Hematopoietic multipotent progenitor cell treated with erythropoietin and hydrocortisone succinate and interleukin-3 and kit ligand, for 17 days (in vitro differentiated cells): ENCODE results near the gene GTF3C4.

Experiments
- DNase-seq: peaks from one replicate; pipeline ENCODE4 v3.0.0-alpha.2; 2015; ENCODE audit warnings: low spot score

The GTF3C4 gene

DNA sequence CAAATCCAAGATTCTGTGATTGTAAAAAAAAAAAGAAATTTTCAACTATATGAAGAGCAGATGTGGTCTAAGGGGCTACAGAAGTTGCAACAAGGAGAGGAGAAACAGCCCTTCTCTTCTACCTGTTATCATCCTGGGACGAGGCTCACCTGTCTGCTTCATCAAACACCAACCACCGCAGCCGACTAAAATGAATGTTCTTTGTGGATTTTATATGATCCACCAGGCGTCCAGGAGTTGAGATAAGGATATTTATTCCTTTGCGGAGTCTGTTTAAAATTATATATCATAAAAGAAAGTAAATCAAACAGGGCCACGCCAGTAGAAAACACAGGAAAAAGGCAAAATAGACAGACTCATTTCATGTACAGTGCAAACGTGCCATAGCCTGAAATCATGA is 22.0 kb upstream of the GTF3C4 start:
- no peak for DNase-seq

DNA sequence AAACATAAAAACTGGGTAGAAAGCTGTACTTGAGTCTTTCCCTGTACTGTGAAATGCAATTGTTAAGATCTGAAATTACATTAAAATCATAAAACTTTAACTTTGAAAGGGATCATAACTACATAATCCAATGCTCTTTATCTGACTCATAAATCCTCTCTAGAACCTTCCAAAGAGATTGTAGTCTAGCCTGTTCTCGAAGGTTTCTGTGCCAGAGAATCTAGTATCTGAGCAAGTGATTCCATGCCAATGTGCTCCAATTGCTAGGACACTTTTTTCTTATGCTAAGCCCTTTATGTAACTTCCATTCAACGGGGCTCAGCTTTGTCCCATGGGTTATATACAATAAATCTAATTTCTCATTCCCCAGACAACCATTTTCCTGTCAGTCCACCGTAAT is 21.6 kb upstream of the GTF3C4 start:
- DNase-seq = no peak

DNA sequence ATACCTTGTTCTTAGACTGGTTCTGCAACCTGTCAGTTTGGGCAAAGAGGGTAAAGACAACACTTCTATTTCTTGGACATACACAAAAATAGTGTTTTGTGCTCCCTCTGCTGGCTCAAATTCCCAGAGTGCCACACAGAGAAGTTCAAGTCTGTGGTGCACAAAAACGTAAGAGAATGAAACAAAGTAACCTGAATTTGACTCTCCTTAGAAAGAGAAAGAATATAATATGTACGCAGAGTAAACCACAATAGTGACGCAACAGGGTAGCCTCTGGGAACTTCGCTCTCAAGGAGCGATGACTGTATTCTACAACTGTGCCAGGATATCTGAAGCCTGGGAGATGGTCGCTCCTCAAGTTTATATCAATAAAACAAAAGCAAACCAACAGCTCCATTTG is 19.0 kb upstream of the GTF3C4 start:
- no peak for DNase-seq

DNA sequence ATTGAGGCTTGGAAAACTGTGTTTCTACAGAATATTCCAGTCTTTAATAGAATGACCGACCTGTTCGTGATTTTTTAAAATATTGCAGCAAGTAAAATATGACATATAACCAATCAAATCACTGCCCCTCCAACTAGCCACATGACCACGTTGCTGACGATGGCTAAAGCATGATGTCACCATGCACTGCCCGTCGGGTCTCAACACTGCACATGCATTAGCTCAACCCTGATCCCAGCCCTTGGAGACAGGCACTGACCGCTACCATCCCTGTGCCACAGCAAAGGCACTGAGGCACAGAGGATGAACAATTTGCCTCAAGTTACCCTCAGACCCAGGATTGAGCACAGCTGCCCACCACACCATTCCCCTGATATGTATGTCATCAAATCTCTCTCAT is 14.0 kb upstream of the GTF3C4 start:
- DNase-seq = no peak

DNA sequence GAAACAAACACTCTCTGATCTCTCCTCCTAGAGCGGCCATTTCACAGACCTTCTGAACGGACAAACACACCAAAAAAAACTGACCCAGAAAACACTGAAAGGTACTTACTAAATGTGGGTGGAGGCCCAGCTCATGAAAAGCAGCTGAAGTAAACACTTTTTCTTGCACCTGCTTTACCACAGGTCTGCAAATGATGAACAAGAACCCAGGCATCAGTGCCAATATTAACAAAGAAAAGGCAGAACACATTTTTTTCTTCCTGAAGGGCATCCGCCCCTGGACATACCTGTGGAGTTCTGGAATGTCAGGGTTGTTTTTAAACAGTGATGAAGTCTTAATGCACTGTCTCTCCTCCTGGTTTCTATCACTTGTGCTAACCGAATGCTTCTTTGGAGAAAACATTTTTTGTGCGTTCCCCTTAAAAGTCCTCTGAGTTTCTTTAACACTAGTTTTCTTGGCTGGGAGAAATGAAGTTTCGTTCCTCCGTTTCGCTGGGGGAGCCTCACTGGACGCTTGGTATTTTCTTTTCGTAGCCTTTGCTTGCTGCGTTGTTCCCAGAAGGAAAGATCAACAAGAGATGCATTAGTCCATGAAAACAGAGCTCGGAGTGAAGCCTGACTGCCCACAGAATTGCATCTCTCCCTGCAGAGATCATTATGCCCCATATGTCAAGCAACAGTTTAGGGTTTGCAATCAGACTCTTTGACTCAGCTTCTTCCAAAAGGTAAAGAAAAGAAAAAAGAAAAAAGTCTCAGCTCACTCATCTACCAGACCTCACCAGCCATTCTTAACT is 7.9 kb upstream of the GTF3C4 start:
- no peak for DNase-seq

DNA sequence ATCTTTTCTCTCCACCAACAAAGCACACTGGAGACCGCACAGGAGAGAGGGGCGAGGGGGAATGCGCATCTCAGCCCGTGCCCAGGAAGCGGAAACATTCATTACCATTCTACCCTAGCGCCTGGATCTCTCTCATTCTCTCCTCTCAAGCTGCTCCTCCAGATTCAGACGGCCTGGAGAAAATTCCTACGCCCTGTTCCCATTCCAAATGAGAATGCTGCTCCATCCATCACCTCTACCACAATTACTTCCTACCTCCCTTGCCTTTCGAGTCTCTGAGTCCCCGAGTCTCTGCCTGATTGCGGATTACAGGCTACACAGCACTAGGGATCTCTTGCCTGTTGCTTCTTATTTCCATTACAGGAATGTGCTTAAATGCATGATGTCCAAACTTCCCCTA is 7.1 kb upstream of the GTF3C4 start:
- no peak for DNase-seq

DNA sequence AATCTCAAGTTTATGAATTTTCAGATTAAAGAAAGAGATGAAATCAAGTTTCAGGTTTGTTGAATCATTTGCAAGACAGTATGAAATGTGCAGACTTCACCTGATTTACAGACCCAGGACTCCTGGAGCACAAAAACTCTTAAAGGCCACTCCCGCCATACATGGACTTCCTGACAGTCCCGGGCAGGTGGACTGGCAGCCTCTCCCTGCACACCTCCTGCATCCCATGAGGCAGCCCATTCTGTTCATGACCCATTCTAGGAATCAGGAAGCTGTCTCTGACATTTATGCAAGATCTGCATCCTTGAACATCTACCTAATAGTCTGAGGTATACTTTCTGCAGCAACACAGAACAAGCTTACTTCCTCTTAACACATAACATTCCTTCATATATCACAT is 6.4 kb upstream of the GTF3C4 start:
- DNase-seq = no peak

DNA sequence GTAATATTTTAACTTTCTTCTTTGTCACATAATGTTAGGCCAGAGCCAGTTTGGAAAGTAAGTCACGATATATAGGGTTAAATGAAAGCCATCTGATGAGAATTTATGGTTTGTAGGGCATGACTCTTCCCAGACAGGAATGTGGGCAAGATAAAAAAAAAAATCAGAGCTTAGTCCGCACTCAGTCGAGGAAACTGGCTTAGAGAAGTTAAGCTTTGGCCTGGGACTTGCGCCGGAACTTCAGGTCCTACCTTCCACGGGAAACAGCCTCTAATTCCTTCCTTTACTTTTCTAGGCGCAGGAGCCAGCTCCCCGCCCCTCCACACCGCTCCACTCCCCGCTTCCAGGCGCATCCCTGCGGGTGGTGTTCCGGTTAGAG is 956 bp upstream of the GTF3C4 start:
- no peak for DNase-seq

DNA sequence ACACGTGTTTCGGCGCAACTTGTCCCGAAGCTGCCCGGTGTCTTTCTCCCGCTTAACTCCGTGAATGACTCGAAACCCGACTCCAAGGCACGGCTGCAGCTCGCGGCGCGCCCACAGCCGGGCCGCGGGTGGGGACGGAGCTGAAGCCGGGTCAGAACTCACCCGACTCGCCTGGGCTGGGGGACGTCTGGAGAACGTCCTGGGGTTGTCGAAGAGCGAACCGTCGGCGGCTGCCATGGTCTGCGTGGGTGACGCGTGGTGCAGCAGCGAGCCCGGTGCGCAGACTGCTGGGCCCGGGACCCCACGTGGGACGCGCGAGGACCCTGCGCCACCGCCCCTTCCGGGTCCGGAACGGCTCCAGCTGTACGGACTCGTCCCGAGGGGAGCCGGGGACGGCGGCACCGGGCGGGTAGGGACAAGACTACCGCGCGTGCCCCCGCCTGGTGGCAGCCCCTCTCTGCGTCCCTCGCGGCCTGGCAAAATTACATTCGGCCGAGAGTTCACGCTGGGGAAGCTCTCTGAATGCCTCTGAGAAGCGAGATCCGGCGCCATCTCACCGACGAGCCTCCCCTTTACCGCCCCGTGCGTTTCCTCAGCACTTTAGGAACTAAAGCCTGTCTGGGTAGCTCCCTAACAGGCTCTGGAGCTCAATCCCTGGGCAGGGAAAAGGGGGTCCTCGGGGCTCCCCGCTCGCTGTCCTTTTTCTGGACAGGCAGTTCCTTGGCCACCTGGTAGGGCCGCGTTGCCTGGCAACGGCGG is 387 bp upstream of the GTF3C4 start, which contains the start of gene DDX31:
Gene DDX31 (minus strand): TSS at position 286 of the 759 bp plus-strand sequence. CDS start 49 bp downstream, at position 237.
- DNase-seq = peak; percentile 91

DNA sequence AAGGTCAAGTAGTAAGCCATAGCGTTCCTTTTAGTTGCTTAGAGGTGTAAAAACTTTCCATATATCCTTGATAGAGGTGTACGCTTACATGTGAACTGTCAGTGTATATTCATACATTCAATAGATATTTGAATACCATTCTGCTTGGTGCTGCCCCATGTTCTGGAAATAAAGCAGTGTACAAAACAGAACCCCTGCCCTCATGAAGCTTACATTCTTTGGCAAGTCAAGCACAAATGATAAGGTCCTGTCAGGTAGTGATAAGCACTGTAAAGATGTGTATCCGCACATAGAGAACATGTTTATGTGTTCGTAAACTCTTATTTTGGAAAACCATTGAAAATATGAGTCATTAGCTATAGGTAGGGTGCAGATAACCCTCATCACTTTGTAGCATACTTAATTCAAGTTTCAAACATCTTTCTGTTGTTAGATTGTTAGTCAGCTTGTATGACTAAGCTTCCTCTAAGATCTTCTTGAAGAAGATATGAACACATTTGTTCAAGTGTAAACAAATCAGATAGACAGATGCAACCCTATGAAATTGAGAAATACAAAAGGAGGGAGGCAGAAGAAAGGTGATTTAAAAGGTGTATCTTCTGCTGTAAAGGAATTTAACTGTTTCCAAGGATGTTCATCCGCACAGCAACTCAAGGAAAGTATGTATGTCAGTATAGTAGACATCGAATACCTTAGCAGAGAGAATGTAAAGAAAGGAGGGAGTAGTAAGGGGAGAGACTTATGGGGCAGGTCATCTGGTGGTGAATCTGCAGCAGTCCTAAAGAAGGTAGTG is 1.6 kb downstream of the GTF3C4 start:
- peak; percentile 22 for DNase-seq

DNA sequence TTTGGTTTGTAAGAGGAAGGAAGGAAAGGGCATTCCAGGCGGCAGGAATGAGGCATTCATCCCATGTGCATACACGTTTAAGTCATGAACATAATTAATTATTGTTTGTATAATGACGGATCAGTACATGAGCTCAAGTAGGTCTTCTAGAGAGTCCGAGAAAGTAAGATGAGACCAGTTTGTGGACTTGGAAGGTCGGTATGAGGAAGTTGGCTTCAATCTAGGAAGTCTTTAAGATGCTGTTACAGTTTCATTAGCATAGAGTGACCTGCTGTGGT is 2.1 kb downstream of the GTF3C4 start:
- no peak for DNase-seq

DNA sequence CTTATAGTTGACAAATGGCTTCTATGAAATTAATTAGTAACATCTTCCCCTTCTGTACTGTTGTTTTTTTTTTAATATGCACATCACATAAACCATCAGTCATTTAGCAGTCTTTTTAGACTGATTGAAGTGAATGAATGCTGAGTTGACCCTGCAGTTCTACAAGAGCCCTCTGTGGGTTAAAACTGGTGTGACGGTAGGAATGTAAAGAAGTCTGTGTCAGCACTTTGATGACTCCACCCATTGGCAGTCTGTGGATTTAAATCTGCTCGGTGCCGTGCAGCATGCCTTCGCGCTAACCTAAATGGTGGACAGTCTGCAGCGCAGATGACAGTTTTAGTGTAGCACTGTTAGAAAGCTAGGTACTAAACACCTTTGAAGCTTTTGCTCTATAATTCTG is 3.1 kb downstream of the GTF3C4 start:
- DNase-seq = peak; percentile 29

DNA sequence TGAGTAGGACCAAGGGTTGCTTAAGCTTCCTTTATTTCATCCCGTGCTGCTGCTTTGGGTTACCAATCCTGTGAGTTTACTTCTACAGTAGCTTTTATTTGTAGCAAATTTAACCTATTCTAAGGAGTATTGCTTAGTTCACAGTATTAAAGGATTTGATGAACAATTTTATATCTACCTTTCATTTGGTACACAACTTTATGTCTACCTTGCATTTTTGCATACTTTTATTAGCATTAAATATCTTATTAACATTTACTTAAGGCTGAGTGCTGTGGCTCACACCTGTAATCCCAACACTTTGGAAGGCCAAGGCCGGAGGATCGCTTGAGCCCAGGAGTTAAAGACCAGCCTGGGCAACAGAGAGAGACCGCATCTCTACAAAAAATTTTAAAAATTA is 4.2 kb downstream of the GTF3C4 start:
- no peak for DNase-seq

DNA sequence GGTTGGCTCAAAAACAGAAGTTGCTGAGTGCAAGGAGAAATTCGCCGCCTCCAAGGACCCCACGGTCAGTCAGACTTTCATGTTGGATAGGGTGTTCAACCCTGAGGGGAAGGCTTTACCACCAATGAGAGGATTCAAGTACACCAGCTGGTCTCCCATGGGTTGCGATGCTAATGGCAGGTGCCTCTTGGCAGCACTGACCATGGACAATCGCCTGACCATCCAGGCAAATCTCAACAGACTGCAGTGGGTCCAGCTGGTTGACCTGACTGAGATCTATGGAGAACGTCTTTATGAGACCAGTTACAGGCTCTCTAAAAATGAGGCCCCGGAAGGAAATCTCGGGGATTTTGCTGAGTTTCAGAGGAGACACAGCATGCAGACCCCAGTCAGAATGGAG is 7.7 kb downstream of the GTF3C4 start:
- DNase-seq = no peak

DNA sequence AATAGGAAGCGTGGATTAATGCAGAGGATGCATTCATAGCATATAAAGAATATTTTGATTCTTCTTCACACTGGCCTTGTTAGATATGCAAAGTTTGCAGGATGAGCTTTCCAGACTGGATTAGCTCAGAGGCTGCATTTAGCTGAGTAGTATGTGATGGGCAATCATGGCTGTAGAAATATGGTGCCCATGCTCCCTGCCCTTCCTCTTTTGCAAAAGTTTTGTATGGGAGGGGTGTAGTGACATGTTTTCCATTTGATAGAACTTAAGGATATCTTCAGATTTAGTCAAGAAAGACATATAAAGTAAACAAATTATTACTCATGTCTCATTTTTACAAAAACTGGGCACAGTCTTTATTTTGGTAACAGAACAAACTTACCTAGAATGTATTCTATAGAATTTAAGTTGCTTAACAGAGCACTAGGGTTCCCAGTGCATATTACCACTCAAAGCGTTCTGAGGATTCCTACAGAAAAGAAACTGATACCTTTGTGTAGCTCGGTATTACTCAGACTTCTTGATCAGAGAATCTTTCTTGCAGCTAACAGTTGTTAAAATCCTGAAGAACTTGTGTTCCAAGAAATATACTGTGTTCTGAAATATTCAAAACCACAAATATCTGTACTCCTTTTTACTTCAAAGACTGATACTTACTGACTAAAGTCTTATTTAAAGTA is 9.8 kb downstream of the GTF3C4 start:
- no peak for DNase-seq

DNA sequence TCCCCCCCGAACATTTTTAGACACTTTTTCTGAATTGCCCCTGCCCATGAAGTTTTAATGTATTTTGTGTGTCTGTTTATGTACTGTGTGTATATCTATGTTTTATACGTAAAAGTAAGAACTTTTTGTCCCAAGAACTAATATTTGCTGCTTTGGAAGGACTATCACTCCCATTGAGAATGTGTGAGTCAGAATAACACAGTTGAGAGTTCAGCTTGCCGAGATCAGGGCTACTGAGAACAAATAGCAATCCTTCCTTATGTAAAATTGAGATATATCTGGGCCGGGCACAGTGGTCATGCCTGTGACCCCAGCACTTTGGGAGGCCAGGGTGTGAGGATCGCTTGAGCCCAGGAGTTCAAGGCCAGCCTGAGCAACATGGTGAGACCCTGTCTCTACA is 11.3 kb downstream of the GTF3C4 start:
- no peak for DNase-seq

DNA sequence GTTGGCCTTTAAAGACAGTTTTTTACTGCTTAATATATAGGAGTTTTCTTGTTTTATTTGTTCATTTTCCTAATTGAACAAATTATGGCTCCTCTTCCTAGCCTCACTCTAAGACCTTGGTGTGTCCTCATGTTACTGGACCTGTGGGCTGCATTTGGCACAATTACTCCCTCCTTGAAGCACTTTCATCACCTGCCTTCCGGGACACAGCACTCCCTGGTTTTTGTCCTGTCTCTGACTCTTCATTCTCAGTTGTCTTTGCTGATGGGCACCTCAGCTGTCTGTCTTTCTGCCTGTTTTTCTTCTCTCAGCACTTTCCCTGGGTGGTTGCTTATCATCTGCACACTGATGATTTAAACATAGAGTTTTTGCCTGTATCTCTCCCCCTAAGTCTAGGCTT is 13.6 kb downstream of the GTF3C4 start:
- DNase-seq = no peak

DNA sequence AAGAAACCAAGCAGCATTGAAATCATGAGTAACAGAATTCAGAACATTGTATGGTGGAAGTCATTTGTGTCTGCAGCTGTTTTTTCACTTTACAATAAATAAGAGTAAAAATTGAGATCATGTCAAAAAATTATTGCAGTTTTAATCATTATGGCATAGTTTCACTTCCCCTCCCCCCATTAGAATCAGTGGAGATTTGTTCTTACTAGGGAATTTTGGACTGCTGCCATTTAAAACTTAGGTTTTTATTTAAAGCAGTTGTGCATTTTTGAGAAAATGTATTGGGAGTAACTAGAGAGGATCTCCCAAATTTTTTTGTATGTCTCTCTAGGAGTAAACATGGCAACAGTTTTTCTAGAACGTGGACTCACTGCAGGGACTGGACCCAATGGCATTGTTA is 20.4 kb downstream of the GTF3C4 start:
- no peak for DNase-seq

DNA sequence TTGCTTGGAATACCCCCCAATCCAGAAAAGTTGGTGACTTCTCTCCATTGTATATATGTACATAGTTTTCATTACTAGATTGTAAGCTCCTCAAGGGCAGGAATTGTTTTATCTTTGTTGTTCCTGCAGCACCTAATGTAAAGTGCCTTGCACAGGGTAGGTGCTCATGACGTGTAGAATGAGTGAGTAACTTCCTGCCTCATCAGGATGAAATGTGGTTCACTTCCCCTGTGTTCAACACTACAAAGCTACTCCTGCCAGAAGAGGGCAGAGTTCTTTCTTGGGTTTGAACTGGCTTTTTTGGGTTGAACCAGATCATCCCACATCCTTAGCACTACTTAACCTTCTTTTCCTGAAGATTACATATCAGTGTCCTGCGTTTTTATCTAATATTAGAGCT is 23.9 kb downstream of the GTF3C4 start:
- peak; percentile 17 for DNase-seq

DNA sequence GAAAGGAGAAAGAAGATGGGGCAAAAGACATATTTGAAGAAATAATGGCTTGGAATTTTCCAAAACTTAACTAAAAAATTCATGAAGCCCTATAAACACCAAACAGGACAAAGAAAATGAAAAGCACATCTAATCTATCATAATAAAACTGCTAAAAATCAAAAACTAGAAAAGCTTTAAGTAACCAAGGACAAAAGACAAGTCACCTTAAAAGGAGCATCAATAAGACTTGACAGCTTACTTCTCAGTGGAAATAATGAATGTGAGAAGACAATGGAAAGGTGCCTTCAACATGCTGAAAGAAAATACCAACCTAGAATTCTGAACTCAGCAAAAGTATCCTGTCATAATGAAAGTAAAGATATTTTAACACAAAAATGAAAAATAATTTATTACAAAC is 27.0 kb downstream of the GTF3C4 start:
- DNase-seq = no peak

DNA sequence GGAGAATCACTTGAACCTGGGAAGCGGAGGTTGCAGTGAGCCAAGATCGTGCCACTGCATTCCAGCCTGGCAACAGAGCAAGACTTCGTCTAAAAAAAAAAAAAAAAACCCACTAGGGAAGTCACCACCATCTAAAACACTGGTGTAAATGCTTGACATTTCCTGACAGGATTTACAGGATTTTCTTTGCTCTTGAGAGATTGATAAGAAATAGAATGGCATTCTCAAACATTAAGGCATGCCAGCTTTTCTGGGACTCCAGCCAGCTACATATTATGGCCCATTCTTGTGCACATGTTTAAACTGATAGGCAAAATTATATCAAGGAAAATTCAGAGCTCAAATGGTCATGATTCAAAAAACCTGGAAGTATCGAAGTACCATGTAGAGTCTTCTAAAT is 28.7 kb downstream of the GTF3C4 start:
- DNase-seq = no peak

DNA sequence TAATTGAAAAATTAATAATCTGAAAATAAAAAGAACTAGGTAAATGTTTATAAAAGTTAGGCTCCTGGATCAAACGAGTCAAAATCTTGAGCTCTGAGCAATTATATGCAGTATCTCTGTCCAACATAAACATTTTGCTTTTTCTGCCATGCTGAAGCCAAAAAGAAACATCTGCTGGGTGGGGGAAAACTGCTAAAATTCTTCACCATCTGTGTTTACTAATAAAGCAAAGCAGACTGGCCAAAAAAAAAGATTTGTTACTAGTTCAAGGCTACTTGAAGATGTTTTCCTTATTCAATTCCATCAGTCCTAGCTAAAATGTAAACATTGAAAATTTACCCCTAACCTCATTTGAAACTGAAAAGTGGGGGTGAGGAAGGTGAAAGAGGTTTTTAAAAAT is 29.7 kb downstream of the GTF3C4 start:
- DNase-seq = no peak

DNA sequence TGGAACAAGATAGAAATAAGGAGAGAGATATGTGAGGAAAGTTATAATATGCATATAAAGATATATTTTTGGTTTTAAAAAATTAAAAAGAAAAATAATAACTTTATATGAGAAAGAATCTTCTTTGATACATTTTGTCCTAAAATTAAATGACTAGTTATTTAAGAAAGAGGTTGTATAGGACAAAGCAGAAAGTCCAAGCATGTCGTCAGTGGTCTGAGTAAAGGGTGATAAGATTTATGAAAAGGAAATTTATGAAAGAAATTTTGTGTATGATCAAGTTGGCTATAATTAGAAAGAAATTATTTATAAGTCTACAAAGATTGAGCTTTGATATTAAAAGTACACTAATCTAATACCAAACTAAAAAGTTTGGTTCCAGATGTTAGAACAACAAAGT is 32.0 kb downstream of the GTF3C4 start:
- DNase-seq = no peak
